Measurements from ENCODE around the gene PUS7.
A peak's percentile ranks its signal among the peaks of the same experiment; 100 is the strongest.
"Not testable (repeated sequence)": the region's sequence is repeated elsewhere in the genome, so short reads cannot be mapped to it uniquely, and the experiment has no call there.

The PUS7 gene, protein sequence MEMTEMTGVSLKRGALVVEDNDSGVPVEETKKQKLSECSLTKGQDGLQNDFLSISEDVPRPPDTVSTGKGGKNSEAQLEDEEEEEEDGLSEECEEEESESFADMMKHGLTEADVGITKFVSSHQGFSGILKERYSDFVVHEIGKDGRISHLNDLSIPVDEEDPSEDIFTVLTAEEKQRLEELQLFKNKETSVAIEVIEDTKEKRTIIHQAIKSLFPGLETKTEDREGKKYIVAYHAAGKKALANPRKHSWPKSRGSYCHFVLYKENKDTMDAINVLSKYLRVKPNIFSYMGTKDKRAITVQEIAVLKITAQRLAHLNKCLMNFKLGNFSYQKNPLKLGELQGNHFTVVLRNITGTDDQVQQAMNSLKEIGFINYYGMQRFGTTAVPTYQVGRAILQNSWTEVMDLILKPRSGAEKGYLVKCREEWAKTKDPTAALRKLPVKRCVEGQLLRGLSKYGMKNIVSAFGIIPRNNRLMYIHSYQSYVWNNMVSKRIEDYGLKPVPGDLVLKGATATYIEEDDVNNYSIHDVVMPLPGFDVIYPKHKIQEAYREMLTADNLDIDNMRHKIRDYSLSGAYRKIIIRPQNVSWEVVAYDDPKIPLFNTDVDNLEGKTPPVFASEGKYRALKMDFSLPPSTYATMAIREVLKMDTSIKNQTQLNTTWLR

DNA sequence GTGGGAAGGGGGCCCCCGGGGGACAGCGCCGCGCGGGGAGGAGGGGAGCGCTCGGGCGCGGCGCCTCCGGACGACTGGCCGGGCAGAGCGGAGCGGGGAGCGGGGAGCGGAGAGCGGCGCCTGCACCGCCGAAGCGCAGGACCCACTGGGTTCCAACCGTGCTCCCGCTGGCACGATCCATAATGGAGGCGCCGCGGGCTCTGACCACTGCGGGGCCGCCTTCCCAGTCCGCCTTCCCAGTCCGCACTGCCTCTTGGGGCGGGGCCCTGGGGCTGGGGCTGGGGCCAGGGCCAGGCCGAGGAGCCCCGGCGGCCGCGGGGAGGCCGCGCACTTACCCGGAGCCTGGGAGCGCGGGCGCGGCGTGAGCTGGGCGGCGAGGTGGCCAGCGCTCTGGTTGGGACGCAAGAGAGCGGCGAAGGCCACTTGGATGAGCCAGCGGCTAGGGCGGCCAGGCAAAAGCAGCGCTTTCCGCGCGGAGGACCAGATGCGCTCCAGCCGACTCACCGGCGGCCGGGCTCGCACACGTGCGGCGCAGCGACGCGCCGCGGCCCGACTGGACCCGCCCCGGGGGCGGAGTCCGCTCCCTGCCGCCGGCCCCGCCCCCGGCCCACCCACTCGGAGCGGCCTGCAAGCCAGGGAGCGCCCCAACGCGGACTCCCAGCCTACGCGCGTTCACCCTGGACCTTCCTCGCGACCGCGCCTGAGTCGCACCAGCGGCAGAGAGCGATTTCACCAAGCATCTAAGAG is at the start of gene PUS7:
Gene PUS7 (minus strand): TSS at position 555 of the 747 bp plus-strand sequence. CDS start 13,759 bp downstream, outside the sequence.
- peak; percentile 78 for DNase-seq

DNA sequence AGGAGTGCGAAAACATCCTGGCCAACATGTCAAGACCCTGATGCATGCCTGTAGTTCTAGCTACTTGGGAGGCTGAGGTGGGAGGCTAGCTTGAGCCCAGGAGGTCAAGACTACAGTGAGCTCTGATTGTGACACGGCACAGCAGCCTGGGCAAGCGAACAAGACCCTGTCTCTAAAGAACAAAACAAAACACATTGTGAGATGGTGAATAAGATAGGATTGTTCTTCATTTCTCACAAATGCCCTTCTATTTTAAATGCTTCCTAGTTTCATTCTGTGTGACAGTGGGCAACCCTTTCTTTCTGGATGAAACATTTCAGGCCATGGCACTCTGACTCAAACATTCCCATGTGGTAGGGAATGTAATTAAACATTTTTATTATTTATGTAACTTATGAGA is 45.8 kb upstream of the PUS7 start:
- DNase-seq, result no peak

DNA sequence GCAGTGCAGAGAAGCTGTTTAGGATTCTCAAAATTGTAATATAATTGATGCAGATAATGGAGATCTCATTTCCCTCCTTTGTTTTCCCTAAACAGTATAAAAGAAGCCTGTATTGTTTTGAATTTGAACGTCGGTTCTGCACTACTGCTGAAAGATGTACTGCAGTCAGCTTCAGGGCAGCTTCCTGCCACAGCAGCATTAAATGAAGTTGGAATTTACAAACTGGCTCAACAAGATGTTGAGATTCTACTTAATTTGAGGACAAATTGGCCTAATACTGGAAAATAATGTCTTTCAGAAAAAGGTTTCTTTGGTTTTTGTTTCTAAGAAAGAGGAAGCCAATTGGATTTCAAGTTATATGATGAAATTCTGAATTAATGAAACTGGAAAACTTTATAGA is 45.0 kb upstream of the PUS7 start:
- DNase-seq, result no peak

DNA sequence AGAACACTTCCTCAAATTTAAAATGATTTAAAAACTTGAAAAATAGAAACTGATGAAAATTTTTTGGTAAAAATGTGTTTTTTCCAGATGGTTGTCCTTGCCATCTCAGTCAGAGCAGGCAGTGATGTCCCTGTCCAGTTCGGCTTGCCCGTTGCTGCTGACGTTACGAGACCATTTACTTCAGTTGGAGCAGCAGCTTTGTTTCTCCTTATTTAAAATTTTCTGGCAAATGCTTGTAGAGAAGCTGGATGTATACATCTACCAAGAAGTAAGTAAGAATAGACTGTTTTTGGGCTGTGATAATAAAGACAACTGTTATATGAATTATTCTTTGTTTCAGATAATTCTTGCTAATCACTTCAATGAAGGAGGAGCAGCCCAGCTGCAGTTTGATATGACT is 43.1 kb upstream of the PUS7 start:
- DNase-seq, result no peak

DNA sequence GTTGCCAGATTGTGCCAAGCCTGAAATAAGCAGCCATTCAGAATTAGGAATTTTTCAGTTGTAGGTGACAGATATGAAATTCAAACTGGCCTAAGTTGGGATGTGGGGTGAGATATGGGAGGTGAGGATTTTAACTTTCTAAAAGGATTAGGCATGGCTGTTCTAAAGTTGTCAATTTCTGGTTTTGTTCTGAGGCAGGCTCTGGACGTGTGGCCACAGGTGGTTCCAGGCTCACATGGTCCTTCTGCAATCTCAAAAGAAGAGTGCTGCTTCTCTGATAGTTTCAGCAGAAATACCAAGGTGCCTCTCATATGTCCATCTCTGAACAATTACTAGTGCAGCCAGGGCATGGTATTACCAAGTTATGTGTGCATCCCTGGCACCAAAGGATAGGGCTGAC is 37.9 kb upstream of the PUS7 start:
- DNase-seq, result no peak

DNA sequence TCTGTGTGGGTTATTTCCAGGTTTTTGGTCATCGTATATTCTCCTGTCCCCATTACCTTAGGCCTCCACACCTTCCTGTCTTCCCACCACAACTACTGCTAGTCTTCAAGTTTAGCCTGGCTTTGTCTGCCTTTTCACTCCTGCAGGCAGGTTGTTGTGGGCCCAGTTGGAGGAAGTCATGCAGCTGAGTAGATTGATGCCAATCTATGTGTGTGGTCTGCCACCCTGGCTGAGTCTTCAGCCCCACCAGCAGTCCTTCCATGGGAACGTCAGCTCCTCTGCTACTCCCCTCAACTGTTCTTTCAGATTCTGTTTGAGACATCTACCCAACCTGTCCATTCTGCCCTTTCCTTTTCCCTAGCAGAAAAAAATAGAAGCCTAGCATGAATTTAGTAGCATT is 16.3 kb upstream of the PUS7 start:
- DNase-seq, result no peak

DNA sequence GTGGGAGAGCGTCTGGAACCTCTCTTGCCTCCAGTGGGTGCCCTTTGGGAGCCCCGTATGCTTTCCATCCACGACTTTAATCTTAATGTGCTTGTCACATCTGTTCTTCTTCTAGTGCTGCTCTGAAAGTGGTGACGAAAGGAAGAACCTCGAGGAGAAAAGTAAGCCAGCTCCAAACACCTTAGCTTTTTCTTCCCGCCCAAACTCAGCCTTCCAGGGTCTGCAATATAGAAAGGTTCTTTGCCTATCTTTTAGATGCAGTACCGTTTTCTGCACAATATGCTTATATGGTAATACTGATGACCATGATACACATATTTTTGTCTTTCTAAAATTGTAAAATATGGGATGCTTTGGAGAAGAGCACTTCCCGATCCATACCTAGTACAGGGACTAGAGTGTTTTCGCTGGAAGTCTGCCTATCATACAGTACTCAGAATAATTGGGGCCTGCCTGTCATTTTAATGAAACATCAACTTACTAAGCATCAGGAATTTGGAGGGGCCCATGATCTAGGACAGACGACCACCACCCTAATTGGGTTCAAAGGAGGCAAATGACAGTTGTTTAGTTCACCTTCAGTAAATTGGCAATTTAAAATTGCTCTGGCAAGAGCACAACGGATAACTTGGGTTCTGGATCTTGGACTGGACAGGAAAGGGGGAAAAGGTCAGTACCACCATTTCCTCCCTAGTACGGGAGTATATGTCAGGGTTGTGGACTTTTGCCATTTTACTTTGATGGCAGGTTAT is 10.8 kb upstream of the PUS7 start:
- DNase-seq, result no peak

DNA sequence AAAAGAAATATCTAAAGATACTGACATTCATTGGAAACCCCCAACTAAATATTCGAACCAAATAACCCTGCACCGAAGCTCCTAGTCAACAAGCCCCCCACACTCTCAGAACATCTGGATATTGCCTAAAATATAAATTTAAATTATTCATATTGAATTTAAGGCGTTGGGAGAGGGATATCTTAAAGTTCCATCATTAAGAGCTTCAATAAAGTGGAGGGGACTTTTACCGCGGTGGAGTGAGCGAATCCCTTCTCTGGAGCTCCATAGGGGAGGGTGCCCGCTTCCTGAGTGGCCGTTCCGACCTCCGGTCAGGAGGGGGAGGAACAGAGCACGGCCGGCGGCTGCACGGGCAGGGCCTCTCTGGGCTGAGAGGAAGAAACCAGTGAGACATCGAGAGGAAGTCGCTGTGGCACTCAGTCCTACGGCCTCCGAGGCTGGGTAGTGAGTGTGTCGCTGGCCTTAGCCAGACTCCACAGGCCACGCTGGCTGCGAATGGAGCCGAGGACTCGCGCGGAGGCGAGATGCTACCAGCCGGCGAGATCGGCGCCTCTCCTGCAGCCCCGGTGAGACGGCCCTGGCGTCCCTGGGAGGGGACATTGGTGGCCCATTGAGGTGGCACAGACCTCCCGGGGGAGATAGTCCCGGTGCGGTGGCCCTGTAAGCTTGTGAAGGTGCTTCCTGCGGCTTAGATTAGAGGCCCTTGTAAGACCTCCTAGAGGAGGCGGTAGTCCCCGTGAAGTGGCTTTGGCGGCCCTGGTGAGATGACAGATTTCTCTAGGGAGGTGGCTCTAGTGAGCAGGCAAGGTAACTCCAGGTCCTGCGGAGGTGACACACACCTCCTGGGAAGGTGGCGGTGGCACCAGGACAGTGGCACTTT is 10.0 kb upstream of the PUS7 start, which contains the start of gene RINT1:
Gene RINT1 (plus strand): TSS at position 410 of the 880 bp plus-strand sequence. CDS start 115 bp downstream, at position 525.
- peak; percentile 78 for DNase-seq

DNA sequence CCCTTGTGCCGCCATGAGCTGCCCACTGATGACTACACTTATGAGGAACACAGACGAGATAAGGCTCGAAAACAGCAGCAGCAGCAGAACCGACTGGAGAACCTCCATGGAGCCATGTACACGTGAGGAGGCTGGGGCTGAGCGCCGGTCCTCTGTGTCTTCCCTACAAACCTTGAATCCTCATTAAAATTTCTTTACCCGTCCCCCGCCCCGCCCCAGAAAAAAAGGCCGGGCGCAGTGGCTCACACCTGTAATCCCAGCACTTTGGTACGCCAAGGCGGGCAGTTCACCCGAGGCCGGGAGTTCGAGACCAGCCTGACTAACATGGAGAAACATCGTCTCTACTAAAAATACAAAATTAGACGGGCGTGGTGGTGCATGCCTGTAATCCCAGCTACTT is 8.5 kb upstream of the PUS7 start:
- DNase-seq, result no peak

DNA sequence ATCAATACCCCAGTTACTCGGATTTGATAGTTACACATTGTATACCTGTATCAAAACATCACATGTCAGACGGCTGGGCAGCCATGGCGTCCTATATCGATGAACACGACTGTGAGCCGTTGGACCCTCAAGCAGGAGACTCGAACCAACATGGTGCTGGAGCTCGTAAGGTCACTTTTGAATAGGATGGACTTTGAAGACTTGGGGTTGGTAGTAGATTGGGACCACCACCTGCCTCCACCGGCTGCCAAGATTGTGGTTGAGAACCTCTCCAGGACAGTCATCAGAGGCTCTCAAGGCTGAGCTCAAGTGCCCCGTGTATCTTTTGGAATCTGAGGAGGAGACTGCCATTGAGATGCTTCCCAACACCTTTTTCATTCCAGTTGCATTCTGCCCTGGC is 8.1 kb upstream of the PUS7 start:
- no peak for DNase-seq

DNA sequence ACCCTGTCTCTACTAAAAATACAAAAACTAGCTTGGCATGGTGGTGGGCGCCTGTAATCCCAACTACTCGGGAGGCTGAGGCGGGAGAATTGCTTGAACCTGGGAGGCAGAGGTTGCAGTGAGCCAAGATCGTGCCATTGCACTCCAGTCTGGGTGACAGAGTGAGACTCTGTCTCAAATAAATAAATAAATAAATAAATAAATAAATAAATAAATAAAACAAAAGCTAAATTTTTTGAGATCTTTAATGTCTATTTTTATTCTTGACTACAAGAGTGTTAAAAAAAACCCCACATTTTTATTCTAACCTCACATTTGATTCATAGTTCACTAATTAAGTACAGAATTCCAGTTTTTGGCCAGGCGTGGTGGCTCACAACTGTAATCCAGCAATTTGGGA is 5.7 kb upstream of the PUS7 start:
- not testable (repeated sequence) for DNase-seq

DNA sequence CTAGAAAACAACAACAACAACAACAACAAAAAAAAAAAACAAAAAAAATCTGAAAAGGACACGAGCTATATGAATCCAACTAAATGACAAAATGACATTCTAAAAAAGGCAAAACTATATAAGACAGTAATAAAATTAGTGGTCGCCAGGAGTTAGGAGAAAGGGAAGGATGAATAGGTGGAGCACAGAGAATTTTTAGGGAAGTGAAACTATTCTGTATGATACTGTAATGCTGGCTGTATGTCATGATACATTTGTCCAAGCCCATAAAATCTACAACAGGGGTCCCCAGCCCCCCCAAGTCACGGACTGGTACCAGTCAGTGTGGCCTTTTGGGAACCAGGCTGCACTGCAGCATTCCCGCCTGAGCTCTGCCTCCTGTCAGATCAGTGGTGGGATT is 2.8 kb upstream of the PUS7 start:
- no peak for DNase-seq

DNA sequence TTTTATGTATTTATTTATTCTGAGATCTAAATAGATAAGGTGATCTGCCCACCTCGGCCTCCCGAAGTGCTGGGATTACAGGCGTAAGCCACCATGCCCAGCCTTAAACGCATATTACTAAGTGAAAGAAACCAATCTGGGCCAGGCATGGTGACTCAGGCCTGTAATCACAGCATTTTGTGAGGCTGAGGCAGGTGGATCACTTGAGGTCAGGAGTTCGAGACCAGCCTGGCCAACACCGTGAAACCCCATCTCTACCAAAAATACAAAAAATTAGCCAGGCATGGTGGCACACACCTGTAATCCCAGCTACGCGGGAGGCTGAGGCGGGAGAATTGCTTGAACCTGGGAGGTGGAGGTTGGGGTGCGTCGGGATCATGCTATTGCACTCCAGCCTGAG is 2.4 kb upstream of the PUS7 start:
- not testable (repeated sequence) for DNase-seq

DNA sequence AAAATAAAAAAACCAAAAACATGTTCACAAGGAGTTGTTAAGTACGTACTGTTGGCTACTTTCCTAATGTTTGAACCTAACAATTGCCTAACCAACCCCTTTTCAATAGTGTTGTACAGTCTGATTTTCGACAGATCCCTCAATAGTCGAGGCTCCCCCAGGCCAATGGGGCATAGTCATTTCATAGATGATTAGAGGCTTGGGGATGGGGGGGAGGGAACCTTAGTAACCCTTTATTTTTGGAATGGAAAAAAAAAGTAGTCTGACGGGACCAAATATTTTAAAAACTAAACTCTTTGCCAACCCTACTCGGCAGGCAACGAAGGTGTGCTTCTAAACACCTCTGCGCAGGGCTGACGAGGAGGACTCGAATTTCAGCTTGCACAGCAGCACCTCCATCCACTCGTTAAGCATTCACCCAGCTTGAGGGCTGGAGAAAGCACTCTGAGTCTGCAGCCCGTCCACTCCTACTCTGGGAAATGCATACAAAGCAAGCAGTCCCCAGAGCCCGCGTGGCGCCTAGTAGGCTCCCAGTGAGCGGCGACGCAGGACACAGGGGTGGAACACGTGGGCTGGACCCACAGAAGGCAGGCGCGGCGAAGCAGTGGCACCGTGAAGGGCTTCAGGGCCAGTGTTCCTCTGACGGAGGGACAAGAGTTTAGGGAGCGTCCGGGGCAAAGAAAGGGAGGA is 899 bp downstream of the PUS7 start:
- DNase-seq, result peak; percentile 77

DNA sequence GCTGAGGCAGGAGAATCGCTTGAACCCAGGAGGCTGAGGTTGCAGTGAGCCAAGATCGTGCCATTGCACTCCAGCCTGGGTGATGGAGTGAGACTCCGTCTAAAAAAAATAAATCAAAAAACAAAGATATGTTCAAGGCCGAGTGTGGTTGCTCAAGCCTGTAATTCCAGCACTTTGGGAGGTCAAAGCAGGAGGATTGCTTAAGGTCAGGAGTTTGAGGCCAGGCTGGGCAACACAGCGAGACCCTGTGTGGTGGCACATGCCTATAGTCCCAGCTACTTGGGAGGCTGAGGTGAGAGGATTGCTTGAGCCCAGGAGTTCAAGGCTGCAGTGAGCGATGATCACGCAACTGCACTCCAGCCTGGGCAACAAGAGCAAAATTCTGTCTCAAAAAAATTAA is 1.5 kb downstream of the PUS7 start:
- not testable (repeated sequence) for DNase-seq

DNA sequence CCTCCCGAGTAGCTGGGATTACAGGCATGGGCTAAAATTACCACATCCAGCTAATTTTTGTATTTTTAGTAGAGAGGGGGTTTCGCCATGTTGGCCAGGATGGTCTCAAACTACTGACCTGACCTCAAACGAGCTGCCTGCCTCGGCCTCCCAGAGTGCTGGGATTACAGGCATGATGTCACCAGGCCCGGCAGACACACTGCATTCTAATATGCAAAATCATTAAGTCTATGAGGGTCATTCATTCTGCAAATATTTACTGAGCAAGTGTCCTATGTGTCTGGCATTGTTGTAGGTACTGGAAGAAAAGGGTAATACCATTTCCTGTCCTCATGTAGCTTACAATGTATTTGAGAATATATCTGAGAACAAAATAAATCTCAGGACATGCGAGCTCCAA is 2.7 kb downstream of the PUS7 start:
- no peak for DNase-seq

DNA sequence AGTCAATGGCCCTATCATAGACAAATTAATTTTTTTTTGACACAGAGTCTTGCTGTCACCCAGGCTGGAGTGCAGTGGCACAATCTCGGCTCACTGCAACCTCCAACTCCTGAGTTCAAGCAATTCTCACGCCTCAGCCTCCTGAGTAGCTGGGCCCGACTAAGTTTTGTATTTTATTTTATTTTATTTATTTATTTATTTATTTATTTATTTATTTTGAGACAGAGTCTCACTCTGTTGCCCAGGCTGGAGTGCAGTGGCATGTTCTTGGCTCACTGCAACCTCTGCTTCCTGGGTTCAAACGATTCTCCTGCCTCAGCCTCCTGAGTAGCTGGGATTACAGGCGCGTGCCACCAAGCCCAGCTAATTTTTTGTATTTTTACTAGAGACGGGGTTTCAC is 6.5 kb downstream of the PUS7 start:
- DNase-seq, result not testable (repeated sequence)

DNA sequence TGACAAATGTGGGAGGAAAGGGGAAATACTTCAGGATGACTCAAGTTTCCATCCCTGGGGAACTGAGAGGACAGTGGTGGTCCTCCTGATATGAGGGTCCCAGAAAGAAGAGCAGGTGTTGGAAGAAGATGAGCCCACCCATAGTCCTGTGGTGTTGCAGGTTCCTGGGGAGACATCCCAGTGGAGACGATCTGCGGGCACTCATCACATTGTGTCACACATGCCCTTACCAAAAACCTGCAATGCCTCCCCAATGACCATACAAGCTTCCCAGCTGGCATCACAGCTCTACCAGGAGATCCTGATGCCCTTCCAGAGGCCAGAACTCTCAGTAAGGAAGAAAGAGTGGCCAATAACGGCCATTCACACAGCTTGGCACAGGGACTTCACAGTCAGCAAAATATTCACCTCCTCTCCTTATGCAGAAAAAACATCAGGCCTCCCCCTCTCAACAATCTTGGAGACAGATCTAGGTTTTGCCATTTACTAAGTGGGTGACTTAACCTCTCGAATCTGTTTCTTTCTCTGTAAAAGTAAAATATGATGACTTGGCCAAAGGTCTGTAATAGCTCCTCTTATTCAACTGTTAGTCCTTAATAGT is 9.0 kb downstream of the PUS7 start:
- no peak for DNase-seq

DNA sequence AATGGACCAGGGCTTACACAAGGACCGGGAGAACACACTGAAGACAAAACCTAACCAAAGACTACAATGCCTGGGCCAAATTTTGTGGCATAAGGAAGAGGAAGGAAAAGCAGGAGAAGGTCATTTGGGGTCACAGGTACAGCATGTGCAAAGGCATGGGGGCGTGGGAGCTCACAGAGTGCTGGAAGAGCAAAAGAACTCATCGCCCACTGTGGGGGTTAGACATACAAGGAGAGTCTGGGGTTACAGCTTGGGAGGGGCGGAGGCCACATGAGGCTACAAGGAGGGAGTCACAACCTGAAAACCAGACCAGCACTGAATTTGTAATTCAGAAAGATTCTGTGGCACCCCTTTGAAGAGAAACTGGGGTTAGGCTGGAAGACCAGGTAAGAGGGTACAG is 9.7 kb downstream of the PUS7 start:
- no peak for DNase-seq

DNA sequence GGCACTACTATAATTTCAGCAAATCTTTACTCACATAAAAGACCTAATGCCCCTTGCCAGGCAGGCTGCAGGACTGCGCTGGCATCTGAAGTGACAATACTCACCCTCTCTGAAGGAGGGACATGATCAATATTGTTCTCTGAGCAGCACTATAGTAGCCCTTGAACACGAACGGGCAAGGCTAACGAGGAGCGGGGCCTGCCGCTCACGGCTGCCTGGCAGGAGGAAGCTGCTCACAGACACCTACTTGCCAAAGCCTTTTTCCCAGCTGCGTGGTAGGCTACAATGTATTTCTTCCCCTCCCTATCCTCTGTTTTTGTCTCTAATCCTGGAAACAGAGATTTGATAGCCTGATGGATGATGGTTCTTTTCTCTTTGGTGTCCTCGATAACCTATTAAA is 19.9 kb downstream of the PUS7 start:
- no peak for DNase-seq

DNA sequence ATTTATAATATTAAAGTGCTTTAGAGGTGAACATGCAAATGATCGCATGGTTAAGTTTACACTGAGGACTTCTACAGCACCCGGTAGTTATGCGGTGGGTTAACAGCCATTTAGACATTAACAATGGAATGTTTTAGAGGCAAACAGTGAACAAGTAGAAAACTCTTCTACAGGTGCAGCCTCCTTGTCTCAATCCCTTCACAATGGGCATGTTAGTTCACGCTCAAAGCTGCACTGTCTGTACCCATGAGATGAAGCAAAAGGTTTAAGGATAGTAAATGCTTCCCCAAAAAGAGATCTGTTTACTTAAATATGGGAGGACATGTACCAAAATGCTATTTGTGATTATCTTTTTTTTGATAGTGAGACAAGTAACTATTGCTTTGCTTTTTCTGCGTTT is 25.1 kb downstream of the PUS7 start:
- DNase-seq, result no peak

Measured in DMS79 (cell line).